Tibial nerve (tissue), 4 donors: ENCODE data around the gene ERAP2.

Experiments
- EP300 ChIP-seq, 2 donors: sonication (generic); formaldehyde crosslinking; IDR thresholded peaks; one replicate each; pipeline ENCODE4 v1.6.1; 2017; ENCODE audit warnings: antibody characterized with exemption in 2 of 2, mild to moderate bottlenecking in 1 of 2
- POLR2A ChIP-seq, 2 donors: fragments of 450-650 bp; IDR thresholded peaks; one replicate each; pipeline ENCODE4 v1.6.1; 2017; ENCODE audit warnings: antibody characterized with exemption in 2 of 2, mild to moderate bottlenecking in 2 of 2, moderate library complexity in 2 of 2
- TF ChIP-seq, protein P1 (sequence below), 5 experiments: fragments of 200-600 bp in 3 of 5; fragments of 450-650 bp in 2 of 5; sonication (generic) in 3 of 5; IDR thresholded peaks; one replicate each; pipeline ENCODE4 v1.5.1; 2016 to 2019; ENCODE audit warnings: antibody characterized with exemption in 5 of 5, mild to moderate bottlenecking in 3 of 5, moderate library complexity in 2 of 5

DNA sequence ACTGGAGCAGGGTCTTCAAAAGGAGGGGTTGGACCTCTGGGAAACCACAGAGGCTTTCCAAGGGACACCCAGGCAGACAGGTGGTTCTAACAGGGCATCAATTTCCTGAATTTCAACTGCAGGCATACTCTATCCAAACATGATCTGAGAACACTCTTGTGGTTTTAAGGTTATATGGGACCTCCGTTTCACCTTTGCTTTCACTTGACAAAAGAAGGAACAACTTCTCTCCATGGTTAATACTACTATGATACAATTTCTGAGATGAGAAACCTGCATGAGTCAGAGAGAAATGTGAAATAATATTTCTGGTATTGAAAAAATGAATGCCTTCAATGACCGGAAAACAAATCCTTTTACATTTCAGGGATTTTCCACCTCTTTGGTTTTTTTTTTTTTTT is 40.5 kb upstream of the ERAP2 start:
- TF ChIP-seq, protein P1, sequence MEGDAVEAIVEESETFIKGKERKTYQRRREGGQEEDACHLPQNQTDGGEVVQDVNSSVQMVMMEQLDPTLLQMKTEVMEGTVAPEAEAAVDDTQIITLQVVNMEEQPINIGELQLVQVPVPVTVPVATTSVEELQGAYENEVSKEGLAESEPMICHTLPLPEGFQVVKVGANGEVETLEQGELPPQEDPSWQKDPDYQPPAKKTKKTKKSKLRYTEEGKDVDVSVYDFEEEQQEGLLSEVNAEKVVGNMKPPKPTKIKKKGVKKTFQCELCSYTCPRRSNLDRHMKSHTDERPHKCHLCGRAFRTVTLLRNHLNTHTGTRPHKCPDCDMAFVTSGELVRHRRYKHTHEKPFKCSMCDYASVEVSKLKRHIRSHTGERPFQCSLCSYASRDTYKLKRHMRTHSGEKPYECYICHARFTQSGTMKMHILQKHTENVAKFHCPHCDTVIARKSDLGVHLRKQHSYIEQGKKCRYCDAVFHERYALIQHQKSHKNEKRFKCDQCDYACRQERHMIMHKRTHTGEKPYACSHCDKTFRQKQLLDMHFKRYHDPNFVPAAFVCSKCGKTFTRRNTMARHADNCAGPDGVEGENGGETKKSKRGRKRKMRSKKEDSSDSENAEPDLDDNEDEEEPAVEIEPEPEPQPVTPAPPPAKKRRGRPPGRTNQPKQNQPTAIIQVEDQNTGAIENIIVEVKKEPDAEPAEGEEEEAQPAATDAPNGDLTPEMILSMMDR (IDR thresholded peaks at IDR 0.05): no peak
- TF ChIP-seq POLR2A (IDR thresholded peaks at IDR 0.05): no peak
- no peak for TF ChIP-seq EP300 (IDR thresholded peaks at IDR 0.05)
